ENCODE results near the gene MRPL2.

MRPL2 gene

DNA sequence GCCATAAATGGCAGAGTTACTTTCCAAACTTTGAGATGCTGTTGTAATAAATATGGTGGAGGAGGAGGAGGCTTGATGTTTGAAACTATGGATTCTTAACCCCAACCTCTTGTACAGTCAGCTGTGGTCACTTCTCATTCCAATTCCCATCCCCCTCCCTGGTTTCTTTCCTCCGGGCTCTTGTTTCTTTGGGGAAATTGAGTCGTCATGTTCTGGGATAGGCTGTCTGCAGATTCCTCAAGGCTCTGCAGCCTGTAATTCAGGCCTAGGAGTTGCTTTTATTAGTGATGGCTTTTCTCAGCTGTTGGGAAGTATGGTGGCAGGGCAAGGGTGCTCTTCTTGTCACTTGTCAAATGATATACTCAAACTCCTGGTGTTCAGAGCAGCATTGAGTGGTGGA lies 19.5 kb upstream of the MRPL2 start:
- peaks cover 10 to 12% of the 10 kb centered on the region in 2 experiments for H3K4me1 ChIP-seq (ENCODE audit: control insufficient read depth in 1 of 2, insufficient read depth in 1 of 2, low read depth in 1 of 2, low read length in 1 of 2)
- H3K27ac ChIP-seq, result no peak overlapping the region
- no peaks in the 10 kb centered on the region for H3K9me3 ChIP-seq
- H3K4me3 ChIP-seq (ENCODE audit: low read depth in 1 of 2, low read length in 1 of 2), result no peak overlapping the region
- TF ChIP-seq, protein P1, sequence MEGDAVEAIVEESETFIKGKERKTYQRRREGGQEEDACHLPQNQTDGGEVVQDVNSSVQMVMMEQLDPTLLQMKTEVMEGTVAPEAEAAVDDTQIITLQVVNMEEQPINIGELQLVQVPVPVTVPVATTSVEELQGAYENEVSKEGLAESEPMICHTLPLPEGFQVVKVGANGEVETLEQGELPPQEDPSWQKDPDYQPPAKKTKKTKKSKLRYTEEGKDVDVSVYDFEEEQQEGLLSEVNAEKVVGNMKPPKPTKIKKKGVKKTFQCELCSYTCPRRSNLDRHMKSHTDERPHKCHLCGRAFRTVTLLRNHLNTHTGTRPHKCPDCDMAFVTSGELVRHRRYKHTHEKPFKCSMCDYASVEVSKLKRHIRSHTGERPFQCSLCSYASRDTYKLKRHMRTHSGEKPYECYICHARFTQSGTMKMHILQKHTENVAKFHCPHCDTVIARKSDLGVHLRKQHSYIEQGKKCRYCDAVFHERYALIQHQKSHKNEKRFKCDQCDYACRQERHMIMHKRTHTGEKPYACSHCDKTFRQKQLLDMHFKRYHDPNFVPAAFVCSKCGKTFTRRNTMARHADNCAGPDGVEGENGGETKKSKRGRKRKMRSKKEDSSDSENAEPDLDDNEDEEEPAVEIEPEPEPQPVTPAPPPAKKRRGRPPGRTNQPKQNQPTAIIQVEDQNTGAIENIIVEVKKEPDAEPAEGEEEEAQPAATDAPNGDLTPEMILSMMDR (IDR thresholded peaks at IDR 0.05), result no peak
- peaks cover 11% of the 10 kb centered on the region for H3K36me3 ChIP-seq
- peaks cover 40% of the 10 kb centered on the region for H3K27me3 ChIP-seq

DNA sequence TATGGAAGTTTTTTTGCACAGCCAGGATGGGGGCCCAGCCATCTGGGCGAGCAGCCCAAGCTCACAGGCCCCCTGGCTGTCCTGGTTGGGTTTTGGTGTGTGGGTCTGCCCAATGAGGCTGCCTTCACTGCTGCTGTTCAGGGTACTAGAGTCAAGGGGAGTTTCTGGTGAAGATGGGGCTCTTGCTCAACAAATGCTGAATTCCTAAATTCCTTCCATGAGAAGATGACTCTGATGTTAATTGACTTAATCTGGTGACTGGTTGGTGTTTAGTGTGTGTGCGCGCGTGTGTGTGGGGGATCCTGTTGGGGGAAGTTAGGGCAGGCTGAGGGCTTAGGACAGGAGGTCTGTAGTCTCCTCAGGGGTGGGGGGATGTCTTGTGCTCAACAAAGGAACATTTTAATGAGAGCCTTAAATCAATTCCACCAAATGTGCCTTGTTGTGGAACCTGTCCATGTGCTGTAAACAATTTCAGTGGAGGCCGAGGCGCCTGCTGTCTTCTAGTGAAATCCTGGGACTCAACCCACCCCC lies 18.8 kb upstream of the MRPL2 start:
- Histone ChIP-seq H3K9me3 (no peaks in the 10 kb centered on the region), H3K36me3 (peaks cover 14% of the 10 kb centered on the region), H3K27me3 (peaks cover 40% of the 10 kb centered on the region), H3K27ac (no peak overlapping the region), H3K4me1 (ENCODE audit: control insufficient read depth in 1 of 2, insufficient read depth in 1 of 2, low read depth in 1 of 2, low read length in 1 of 2) (peaks cover 10 to 12% of the 10 kb centered on the region in 2 experiments), H3K4me3 (ENCODE audit: low read depth in 1 of 2, low read length in 1 of 2) (no peak overlapping the region)
- TF ChIP-seq, protein P1 (IDR thresholded peaks at IDR 0.05), result no peak

DNA sequence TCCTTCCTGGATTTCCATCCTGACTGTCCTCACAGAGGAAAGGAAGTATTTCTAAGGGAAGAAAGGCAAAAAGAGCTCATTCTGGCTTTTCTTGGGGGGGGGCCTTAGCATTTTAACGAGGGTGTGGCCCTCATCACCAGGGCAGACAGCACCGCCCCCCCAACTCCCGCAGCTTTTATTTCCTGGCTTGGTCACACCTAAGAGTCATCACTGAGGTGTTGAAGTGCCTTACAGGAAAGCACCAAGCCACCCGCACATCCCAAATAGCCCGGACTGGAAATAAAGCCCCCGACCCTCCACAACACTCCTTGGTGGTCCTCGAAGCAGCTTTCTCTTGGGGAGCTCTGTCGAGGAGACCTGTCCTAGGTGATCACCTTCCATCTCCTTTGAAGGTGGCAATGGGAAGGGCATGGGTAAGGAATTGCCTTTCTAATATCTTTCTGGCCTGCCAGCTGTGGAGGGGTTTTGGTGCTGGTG lies 18.1 kb upstream of the MRPL2 start:
- no peaks in the 10 kb centered on the region for H3K9me3 ChIP-seq
- H3K27me3 ChIP-seq, result peaks cover 40% of the 10 kb centered on the region
- H3K36me3 ChIP-seq, result peaks cover 19% of the 10 kb centered on the region
- TF ChIP-seq, protein P1 (IDR thresholded peaks at IDR 0.05), result no peak
- no peak overlapping the region for H3K27ac ChIP-seq
- peak overlapping the region in 1 of 2 experiments; percentile 50 for H3K4me3 ChIP-seq (ENCODE audit: low read depth in 1 of 2, low read length in 1 of 2)
- H3K4me1 ChIP-seq (ENCODE audit: control insufficient read depth in 1 of 2, insufficient read depth in 1 of 2, low read depth in 1 of 2, low read length in 1 of 2), result peaks cover 10 to 12% of the 10 kb centered on the region in 2 experiments

DNA sequence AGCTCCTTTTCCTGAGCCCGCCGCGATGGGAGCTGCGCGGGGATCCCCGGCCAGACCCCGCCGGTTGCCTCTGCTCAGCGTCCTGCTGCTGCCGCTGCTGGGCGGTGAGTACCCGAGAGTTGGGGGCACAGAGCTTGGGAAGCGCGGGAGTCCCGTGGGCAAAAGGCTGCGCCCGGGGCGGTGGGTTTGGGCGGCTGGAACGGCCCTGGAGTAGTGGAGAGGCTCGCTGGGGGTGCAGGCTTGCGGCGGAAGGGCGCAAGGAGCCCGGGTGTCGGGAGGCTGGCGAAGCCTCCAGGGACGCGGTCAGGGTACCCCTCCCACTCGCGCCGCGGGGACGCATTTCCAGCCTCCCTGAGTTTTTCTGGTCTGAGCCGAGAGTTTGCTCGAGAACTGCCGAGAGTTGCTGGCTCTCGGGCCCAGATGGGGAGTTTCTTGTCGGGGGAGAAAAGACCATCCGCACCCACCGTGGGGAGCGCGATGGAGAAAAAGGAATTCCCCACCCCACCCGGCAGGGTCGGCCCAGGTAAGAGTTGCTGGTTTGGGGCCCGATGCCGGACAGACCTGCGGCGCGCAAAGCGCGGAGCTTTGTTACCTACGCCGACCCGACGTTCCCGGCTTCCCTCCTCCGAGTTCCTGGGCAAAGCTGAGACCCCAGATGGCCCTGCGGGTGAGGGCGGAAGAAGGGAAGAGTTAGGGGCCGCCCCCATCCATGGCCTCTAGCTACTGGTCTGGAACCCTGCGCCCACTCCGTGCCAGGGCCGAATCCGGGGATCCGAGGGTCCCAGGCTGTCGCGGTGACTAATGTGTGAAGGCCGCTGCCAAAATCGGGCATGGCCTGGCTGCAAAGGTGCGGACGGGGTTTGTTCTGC lies 17.5 kb upstream of the MRPL2 start:
- Histone ChIP-seq H3K9me3 (no peaks in the 10 kb centered on the region), H3K27ac (no peak overlapping the region), H3K36me3 (peaks cover 19% of the 10 kb centered on the region), H3K4me1 (ENCODE audit: control insufficient read depth in 1 of 2, insufficient read depth in 1 of 2, low read depth in 1 of 2, low read length in 1 of 2) (peaks cover 10 to 12% of the 10 kb centered on the region in 2 experiments), H3K4me3 (ENCODE audit: low read depth in 1 of 2, low read length in 1 of 2) (peak overlapping the region in 1 of 2 experiments; percentile 50), H3K27me3 (peaks cover 40% of the 10 kb centered on the region)
- TF ChIP-seq, protein P1 (IDR thresholded peaks at IDR 0.05), result no peak

DNA sequence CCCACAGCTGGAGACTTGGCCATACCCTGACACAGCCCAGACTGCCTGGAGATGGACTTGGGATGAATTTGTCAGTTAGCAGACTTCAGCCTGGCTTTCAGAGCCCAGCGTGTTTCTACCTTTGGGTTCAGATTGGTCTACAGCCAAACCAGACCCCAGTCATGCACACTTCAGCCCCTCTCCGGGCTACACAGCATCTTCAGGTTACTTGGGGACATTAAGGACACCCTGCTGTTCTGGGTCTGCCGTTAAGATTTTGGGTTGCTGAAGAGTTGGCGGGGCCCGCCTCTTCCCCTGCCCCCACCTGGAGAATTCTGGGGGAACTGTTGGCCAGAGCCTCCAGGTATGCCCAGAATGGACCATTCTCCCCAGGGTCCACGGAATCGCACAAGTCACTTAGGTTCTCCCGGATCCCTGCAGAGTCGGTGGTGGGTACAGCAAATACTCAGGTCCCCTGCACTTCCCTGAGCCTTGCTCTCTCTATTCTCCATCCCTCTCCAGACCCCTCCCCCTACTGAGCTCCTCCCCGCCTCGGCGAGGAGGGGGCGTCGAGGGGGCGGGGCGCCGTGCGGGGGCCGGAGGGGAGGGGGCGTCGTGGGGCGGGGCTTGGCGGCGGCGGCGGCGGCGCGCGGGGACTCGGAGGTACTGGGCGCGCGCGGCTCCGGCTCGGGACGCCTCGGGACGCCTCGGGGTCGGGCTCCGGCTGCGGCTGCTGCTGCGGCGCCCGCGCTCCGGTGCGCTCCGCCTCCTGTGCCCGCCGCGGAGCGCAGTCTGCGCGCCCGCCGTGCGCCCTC lies 16.6 kb upstream of the MRPL2 start, which contains the start of gene PTK7:
Gene PTK7, plus strand, starts transcription at position 645 of the 794 bp plus-strand sequence. CDS start 175 bp downstream, outside the sequence.
- Histone ChIP-seq H3K4me1 (ENCODE audit: control insufficient read depth in 1 of 2, insufficient read depth in 1 of 2, low read depth in 1 of 2, low read length in 1 of 2) (peaks cover 10 to 12% of the 10 kb centered on the region in 2 experiments), H3K27me3 (peaks cover 40% of the 10 kb centered on the region), H3K27ac (no peak within 1 kb of the TSS), H3K4me3 (ENCODE audit: low read depth in 1 of 2, low read length in 1 of 2) (peak within 1 kb of the TSS in 1 of 2 experiments; percentile 50), H3K9me3 (no peaks in the 10 kb centered on the region), H3K36me3 (peaks cover 19% of the 10 kb centered on the region)
- TF ChIP-seq, protein P1 (IDR thresholded peaks at IDR 0.05), result no peak
